AG09309 (cell line): ENCODE results near the gene FAM200B.

Experiments used
- DNase-seq: peaks from one replicate; pipeline ENCODE4 v3.0.0-alpha.2; 2010; ENCODE audit warnings: low read depth
- H3K4me3 ChIP-seq: 2 replicates; pipeline ENCODE4 v1.5.1; 2011; ENCODE audit warnings: mild to moderate bottlenecking, low read depth, low read length, moderate library complexity; ENCODE audit not compliant: control insufficient read depth
- TF ChIP-seq, protein P1 (sequence below): IDR thresholded peaks from 2 replicates; pipeline ENCODE4 v1.5.1; 2011; ENCODE audit warnings: mild to moderate bottlenecking, low read depth, low read length, inconsistent platforms; ENCODE audit not compliant: insufficient read depth, control insufficient read depth; ENCODE audit errors: missing control alignments

The FAM200B gene

DNA sequence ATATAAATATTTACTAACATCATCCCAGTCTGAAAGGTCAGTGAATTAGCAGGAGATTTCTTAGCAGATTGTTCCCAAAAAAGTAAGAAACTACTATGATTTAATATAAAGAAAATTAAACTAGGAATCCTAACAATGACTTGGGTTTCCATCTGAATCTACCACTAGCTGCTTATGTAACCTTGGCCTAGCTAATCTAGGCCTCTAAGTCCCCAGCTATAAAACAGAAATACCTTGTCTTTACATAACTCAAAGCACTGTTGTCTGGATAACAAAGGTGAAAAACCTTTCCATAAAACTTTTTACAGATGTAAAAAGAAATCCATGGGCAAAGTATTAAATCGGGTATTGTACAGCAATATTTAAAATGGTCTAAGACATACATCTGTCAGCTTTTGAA, 29.4 kb upstream of the FAM200B start:
- TF ChIP-seq, protein P1, sequence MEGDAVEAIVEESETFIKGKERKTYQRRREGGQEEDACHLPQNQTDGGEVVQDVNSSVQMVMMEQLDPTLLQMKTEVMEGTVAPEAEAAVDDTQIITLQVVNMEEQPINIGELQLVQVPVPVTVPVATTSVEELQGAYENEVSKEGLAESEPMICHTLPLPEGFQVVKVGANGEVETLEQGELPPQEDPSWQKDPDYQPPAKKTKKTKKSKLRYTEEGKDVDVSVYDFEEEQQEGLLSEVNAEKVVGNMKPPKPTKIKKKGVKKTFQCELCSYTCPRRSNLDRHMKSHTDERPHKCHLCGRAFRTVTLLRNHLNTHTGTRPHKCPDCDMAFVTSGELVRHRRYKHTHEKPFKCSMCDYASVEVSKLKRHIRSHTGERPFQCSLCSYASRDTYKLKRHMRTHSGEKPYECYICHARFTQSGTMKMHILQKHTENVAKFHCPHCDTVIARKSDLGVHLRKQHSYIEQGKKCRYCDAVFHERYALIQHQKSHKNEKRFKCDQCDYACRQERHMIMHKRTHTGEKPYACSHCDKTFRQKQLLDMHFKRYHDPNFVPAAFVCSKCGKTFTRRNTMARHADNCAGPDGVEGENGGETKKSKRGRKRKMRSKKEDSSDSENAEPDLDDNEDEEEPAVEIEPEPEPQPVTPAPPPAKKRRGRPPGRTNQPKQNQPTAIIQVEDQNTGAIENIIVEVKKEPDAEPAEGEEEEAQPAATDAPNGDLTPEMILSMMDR, result no peak
- H3K4me3 ChIP-seq, result no peak overlapping the region

DNA sequence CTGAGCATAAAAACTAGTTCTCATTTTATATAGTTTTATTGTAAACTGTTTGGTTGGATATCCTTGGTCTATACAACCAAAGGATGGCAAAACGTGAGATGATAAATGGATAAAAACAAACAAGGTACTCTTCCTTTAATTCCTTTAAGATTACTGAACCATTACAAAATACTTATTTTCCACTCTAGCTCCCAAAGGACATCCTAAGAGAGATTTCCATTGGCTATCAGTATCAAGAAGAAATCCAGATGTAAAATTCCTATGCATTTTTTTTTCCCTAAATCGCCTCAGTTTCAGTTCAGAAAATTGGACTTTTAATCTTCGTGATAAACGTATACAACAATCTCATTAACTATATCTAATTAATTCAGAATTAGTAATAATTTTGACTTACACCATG, 28.8 kb upstream of the FAM200B start:
- no peak overlapping the region; the same call in 1 of the 2 replicates for H3K4me3 ChIP-seq
- DNase-seq, result no peak
- TF ChIP-seq, protein P1, result no peak

More for the DNA sequence above, 29.4 kb upstream of the FAM200B start:
- no peak for DNase-seq

DNA sequence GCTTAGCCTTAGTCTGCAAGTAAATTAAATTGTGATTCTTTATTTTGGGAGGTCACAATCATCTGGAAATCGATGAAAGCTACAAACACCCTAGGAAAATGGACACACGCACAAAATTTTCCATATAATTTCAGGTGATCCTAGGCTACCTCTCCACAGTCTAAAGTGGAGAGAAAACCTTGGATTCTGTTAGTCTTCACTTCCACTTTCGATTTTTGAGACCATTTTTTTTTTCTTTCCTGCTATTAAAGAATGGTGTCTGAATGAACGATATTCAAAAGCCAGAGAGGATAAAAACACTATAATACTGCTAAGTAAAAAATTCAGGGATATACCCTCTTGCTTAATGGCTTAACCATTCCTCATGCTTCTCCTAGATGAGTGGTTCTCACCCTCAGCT, 28.2 kb upstream of the FAM200B start:
- TF ChIP-seq, protein P1, result no peak
- H3K4me3 ChIP-seq, result peak overlapping the region; percentile 86
- DNase-seq, result no peak

DNA sequence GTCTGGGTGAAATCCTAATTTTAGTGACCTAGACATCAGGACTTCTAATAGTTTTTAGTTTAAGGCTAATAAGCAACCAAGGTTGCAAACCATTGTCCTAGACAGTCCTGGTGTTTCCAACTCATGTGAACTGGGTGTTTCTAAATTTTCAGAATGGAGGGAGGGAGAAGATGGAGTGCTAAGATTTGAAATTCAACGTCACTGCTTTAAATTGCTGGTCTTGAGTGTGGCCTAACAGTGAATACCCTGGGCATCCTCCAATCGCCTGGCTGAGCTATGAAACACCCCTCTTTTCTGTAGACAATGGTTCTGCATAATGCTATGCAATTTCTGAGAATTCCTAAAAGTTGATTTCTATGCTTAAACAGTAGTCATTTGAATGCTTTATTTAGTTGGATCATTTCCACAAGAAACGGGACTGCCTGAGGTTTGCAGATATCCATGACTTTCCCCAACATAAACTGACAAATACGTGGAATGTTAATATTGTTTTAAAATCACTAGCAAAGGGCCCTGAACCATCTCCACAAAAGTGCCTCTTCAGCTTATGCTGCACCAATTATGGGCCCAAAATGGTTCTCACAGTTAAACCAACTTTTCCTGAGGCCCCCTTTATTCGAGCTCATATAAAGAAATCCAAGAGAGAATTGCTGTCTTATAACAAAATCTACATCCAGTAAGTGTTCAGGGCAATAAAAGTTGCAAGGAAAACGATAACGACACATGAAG, 27.6 kb upstream of the FAM200B start:
- peak; percentile 13 for DNase-seq
- H3K4me3 ChIP-seq, result peak overlapping the region; percentile 86
- TF ChIP-seq, protein P1, result no peak

- peak overlapping the region; percentile 86 for H3K4me3 ChIP-seq
- no peak for DNase-seq
- TF ChIP-seq, protein P1, result no peak
Measured at GRCh38 chr4:15654593-15655222, 26.9 kb upstream of the FAM200B start.

GRCh38 chr4:15655223-15656037, 26.2 kb upstream of the FAM200B start, which contains the start of gene FBXL5:
FBXL5 (minus strand) TSS chr4:15655357; CDS start chr4:15655287, 70 bp downstream.
- DNase-seq, result peak; percentile 34
- TF ChIP-seq, protein P1, result no peak
- peak within 1 kb of the TSS; percentile 86 for H3K4me3 ChIP-seq
